Measurements from ENCODE around the gene PAF1. TPM values are rescaled to one million over a fixed set of nuclear protein-coding genes. Genes with fewer than 3 reads are reported as not detected.
A peak's percentile ranks its signal among the peaks of the same experiment; 100 is the strongest.

PAF1 gene
- total RNA-seq, 1 donor: 33.2 TPM

- no peak for DNase-seq (ENCODE audit: low read depth)
- TF ChIP-seq CTCF (IDR thresholded peaks at IDR 0.05; ENCODE audit: insufficient read depth, low read depth, low read length): no peak
- H3K4me3 ChIP-seq (ENCODE audit: low read depth, low read length): no peak overlapping the region
Observed at GRCh38 chr19:39433480-39434079, 42.7 kb upstream of the PAF1 start.

GRCh38 chr19:39432677-39433025 lies 41.7 kb upstream of the PAF1 start:
- no peak for DNase-seq (ENCODE audit: low read depth)
- no peak overlapping the region for H3K4me3 ChIP-seq (ENCODE audit: low read depth, low read length)
- TF ChIP-seq CTCF (IDR thresholded peaks at IDR 0.05; ENCODE audit: insufficient read depth, low read depth, low read length): no peak

GRCh38 chr19:39430675-39431593 lies 40.0 kb upstream of the PAF1 start:
- DNase-seq (ENCODE audit: low read depth): peak; percentile 98
- no peak overlapping the region for H3K4me3 ChIP-seq (ENCODE audit: low read depth, low read length)
- TF ChIP-seq CTCF (IDR thresholded peaks at IDR 0.05; ENCODE audit: insufficient read depth, low read depth, low read length): no peak

GRCh38 chr19:39428283-39429112 lies 37.6 kb upstream of the PAF1 start:
- DNase-seq (ENCODE audit: low read depth): peak; percentile 96
- TF ChIP-seq CTCF (IDR thresholded peaks at IDR 0.05; ENCODE audit: insufficient read depth, low read depth, low read length): no peak
- H3K4me3 ChIP-seq (ENCODE audit: low read depth, low read length): no peak overlapping the region

- no peak for TF ChIP-seq CTCF (IDR thresholded peaks at IDR 0.05; ENCODE audit: insufficient read depth, low read depth, low read length)
- no peak for DNase-seq (ENCODE audit: low read depth)
- H3K4me3 ChIP-seq (ENCODE audit: low read depth, low read length): no peak overlapping the region
Observed at GRCh38 chr19:39427707-39428106, 36.8 kb upstream of the PAF1 start.

GRCh38 chr19:39426170-39426569 lies 35.3 kb upstream of the PAF1 start:
- no peak overlapping the region for H3K4me3 ChIP-seq (ENCODE audit: low read depth, low read length)
- DNase-seq (ENCODE audit: low read depth): no peak
- TF ChIP-seq CTCF (IDR thresholded peaks at IDR 0.05; ENCODE audit: insufficient read depth, low read depth, low read length): no peak

All from fibroblast of villous mesenchyme (primary cell).